Fibroblast of the conjunctiva (primary cell): ENCODE results near the gene ZP1.
A peak's percentile ranks its signal among the peaks of the same experiment; 100 is the strongest.
"Not testable (repeated sequence)": the region's sequence is repeated elsewhere in the genome, so short reads cannot be mapped to it uniquely, and the experiment has no call there.

Experiments used
- DNase-seq: peaks from one replicate; pipeline ENCODE4 v3.0.0-alpha.2; 2010; ENCODE audit warnings: low read depth

Gene ZP1, protein sequence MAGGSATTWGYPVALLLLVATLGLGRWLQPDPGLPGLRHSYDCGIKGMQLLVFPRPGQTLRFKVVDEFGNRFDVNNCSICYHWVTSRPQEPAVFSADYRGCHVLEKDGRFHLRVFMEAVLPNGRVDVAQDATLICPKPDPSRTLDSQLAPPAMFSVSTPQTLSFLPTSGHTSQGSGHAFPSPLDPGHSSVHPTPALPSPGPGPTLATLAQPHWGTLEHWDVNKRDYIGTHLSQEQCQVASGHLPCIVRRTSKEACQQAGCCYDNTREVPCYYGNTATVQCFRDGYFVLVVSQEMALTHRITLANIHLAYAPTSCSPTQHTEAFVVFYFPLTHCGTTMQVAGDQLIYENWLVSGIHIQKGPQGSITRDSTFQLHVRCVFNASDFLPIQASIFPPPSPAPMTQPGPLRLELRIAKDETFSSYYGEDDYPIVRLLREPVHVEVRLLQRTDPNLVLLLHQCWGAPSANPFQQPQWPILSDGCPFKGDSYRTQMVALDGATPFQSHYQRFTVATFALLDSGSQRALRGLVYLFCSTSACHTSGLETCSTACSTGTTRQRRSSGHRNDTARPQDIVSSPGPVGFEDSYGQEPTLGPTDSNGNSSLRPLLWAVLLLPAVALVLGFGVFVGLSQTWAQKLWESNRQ

GRCh38 chr11:60866911-60867870 lies at the start of gene ZP1:
TSS of gene ZP1 (plus strand) at chr11:60867542. CDS start at chr11:60867562, 20 bp downstream.
- DNase-seq = no peak

DNA sequence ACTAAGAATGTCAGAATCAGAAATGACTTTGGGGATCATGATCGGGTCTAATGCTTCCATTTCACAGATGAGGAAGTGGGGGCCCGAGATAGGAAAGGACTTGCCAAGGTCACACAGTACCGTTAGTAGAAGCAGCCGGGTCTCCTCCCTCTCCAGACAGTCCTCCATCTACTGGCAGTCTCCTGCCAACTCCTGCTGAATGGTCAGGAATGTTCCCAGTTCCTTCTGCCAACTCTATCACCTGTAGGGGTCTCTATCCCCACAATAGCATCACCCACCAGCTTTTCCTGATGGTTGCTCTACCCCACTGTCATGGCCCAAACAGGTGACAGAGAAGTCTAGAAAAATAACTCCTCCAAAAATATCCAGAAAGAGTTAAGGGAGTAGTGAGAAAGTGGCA lies 49.3 kb upstream of the ZP1 start:
- DNase-seq = no peak

DNA sequence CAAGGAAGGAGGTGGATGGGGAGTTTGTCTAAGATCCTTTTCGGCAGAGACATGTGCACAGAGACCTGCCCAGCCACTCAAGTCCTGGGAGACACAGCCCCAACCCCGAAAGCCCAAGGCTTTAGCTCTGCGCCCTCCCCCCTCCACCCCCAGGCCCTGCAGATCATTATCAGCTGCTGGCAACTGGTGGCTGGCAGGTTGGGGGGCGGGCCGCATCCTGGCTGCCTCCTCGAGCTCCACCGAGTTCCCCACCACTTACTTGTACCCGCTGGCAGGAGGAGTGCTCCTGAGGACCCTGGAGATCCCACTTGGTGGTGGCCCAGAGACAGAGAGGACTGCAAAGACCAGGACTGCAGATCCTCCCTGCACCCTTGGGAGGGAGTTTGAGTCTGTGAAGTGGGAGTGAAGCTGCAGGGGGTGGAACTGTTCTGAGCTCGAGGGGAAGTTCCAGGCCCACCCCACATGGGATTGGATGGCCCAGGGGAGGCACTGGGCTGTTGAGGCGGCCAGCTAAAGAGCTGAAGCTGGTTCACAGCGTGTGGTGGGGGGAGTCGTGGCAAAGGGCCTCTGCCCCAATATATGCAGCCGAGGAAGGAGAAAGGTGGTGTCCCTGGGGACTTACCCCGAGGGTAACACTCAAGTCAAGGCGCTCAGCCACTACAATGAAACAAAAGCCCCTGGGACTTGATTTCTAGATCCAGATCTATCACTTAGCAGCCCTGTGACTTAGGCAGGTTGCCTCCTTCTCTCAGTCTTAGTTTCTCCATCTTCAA lies 45.3 kb upstream of the ZP1 start:
- DNase-seq = no peak

DNA sequence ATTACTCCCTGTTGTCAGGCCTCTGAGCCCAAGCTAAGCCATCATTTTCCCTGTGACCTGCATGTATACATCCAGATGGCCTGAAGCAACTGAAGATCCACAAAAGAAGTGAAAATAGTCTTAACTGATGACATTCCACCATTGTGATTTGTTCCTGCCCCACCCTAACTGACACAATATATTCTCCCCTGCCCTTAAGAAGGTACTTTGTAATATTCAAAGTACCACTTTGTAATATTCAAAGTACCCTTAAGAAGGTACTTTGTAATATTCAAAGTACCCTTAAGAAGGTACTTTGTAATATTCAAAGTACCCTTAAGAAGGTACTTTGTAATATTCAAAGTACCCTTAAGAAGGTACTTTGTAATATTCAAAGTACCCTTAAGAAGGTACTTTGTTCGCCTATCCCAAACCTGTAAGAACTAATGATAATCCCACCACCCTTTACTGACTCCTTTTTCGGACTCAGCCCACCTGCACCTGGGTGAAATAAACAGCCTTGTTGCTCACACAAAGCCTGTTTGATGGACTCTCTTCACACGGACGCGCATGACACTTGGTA lies 43.5 kb upstream of the ZP1 start:
- not testable (repeated sequence) for DNase-seq

DNA sequence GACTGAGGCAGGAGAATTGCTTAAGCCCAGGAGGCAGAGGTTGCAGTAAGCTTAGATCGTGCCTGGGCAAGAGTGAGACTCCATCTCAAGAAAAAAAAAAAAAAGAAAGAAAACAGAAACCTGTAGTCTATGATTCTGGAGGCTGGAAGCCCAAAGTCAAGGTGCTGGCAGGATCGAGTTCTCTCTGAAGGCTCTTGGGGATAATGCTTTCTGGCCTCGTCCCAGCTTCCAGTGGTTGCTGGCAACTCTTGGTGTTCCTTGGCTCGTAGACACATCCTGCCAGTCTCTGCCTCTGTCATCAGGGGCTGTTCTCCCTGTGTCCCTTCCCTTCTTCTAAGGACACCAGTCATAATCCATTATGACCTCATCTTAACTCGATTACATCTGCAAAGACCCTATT lies 42.2 kb upstream of the ZP1 start:
- no peak for DNase-seq

DNA sequence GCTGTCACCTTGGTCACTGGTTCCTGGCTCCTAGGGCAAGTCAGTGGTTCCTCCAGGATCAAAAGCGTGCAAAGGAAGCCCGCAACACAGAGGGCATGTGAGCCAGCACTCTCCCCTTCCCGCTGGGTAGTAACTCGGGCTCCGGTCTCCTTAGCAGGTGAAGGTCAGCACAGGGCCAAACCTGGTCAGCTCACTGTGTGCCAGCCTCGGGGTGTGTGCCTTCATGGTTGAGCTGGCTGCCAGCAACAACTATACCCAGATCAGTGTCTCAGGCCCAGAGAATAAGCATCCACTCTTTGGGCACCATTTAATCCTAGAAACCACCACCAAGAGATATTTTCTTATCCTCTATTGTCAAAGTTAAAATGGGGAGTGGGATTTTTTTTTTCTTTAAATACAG lies 41.6 kb upstream of the ZP1 start:
- no peak for DNase-seq

- no peak for DNase-seq
Observed at GRCh38 chr11:60830478-60831142, 36.7 kb upstream of the ZP1 start.

DNA sequence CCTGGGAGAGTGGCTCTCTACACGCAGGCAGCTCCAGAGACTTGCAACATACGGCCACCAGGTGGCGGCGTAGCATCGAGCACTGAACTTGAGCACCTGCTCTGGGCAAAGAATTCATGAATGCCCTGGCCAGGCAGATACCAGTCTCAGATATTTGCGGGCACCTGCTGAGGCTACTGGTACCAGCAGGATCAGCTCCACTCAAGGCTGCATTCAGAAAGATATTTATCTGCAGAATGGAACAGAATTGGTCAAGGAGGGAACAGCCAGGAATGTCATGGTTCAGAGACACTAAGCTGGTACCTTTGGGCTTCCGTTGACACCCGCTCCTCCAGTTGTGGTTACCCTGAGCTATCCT lies 36.2 kb upstream of the ZP1 start:
- peak; percentile 59 for DNase-seq

- no peak for DNase-seq
Observed at GRCh38 chr11:60831501-60832079, 35.8 kb upstream of the ZP1 start.

DNA sequence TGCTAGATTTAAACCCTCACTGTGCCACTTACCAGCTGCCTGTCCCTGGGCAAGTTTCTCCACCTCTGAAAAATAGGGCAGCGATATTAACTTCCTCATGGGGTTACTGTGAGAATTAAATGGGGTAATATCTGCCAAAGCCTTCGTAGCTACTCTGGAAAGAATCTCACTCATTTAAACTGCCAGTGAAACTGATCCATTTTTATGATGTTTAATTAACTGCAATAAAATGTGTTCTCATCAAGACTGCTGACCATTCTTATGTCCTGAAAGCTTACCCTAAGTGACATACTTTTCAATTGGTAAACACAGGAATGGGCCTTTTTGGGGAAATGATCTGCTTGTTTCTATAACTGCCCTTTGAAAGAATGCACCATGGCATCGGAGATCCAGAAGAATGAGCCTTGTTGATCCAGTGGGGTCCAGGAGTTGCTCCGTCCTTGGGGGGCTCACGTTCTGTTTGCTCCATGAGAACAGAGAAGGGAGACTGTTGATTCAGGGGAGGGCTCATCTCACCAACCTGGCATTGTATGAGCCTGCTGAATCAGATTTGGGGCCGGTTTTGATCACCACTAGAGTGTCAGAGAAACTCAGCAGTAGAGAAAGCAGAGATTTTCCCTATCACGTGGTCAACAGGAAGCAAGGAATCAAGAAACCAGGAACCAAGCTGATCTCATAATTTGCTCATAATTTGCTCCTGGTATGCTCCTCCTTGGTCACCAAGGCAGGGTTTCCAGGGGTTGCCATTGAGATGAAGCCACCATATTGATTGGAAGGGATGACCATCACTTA lies 32.4 kb upstream of the ZP1 start:
- DNase-seq = no peak

DNA sequence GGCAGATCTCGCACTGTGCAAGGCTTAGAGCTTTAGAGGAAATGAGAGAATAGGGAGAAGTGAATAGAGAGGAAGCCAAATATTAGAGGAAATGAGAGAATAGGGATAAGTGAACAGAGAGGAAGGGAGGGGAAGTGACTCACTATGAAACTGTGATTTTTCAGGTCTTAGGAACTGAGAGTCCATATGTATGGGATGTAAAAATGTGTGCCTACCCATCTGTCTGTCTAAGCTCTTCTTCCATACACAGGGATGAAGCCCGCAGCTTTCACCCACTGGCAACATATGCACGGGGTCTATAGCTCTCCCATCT lies 31.9 kb upstream of the ZP1 start:
- no peak for DNase-seq

GRCh38 chr11:60836866-60837515 lies 30.4 kb upstream of the ZP1 start:
- no peak for DNase-seq

- no peak for DNase-seq
Observed at GRCh38 chr11:60838132-60838531, 29.2 kb upstream of the ZP1 start.

- DNase-seq = peak; percentile 68
Observed at GRCh38 chr11:60840470-60841430, 26.6 kb upstream of the ZP1 start.

DNA sequence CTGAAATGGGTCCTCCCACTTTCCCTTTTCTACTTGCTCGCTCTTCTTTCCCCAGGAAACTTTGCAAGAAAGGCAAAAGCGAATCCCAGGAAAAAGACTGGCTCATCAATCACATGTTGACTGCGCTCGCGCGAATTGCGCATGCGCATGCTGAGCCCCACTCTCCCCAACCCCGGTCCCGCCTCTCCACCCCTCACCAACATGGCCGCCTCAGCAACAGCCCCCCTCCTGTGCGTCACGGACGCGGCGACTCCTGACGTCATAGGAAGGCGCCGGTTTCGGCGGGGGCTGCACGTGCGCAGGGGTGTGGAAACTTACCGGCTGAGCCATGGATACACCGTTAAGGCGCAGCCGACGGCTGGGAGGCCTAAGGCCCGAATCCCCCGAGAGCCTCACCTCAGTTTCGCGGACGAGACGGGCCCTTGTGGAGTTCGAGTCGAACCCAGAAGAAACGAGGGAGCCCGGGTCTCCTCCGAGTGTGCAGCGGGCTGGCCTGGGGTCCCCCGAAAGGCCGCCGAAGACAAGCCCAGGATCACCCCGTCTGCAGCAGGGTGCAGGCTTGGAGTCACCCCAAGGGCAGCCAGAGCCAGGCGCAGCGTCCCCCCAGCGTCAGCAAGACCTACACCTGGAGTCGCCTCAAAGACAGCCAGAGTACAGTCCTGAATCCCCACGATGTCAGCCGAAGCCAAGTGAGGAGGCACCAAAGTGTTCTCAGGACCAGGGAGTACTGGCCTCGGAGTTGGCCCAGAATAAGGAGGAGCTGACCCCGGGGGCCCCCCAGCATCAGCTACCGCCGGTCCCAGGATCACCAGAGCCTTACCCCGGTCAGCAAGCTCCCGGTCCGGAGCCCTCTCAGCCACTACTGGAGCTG lies 25.3 kb upstream of the ZP1 start, which contains the start of gene CCDC86:
Gene CCDC86, plus strand, starts transcription at position 317 of the 871 bp plus-strand sequence. Its CDS starts 12 bp downstream, at position 329.
- peak; percentile 95 for DNase-seq

- no peak for DNase-seq
Observed at GRCh38 chr11:60842668-60843600, 24.4 kb upstream of the ZP1 start.
